ENCODE results near the gene EEFSEC. TPM values are rescaled to one million over a fixed set of nuclear protein-coding genes. Genes with fewer than 3 reads are reported as not detected.

EEFSEC gene
- total RNA-seq, 2 experiments from 2014 or later, result 19.2 to 19.6 TPM

DNA sequence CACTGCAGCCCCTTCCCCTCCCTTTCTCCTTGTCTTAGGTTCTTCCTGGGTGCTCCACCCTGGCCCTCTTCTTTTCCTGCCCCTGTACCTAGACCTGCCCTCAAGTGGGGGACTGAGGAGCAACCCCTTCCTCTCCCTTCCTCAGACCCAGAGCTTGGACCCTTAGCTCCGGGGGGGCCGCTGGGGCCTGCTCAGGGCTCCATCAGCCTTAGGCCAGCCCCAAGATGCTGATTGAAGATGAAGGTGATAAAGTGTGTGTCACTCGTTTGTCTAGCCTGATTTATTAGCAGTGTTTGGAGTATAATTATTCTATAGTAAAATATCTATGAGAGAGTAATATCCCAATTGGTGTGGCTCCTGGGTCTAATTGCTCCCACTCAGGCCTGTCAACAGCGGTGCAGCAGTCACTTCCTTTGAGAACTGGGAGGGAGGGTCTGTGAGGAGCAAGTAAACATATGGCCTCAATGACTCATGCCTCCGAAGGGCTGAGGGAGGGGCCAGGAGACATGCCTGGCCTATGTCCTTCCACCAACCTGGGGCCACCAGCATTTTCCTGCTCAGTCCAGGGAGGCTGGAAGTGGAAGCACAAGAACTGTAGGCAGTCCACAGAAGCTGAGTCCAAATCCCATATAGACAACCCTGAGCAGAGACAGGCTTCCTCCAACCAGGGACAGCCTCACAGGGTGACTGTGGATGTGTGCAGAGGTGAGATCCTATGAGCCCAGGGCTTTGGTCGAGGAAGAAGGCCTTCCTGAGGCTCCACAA is 190.2 kb downstream of the EEFSEC start:
- Mint-ChIP-seq H3K9me3 (no peaks in the 10 kb centered on the region), H3K4me1 (ENCODE audit: low read depth) (peaks cover 1% of the 10 kb centered on the region), H3K27ac (no peak overlapping the region), H3K4me3 (no peak overlapping the region), H3K36me3 (ENCODE audit: low read depth) (peaks cover 3% of the 10 kb centered on the region), H3K27me3 (no peaks in the 10 kb centered on the region)
- DNase-seq (no peak), ATAC-seq (no peak)
- CTCF ChIA-PET, result no interaction called here
- intact Hi-C loops (cut with micrococcal nuclease), result no loop called here
- TF ChIP-seq, protein P1, sequence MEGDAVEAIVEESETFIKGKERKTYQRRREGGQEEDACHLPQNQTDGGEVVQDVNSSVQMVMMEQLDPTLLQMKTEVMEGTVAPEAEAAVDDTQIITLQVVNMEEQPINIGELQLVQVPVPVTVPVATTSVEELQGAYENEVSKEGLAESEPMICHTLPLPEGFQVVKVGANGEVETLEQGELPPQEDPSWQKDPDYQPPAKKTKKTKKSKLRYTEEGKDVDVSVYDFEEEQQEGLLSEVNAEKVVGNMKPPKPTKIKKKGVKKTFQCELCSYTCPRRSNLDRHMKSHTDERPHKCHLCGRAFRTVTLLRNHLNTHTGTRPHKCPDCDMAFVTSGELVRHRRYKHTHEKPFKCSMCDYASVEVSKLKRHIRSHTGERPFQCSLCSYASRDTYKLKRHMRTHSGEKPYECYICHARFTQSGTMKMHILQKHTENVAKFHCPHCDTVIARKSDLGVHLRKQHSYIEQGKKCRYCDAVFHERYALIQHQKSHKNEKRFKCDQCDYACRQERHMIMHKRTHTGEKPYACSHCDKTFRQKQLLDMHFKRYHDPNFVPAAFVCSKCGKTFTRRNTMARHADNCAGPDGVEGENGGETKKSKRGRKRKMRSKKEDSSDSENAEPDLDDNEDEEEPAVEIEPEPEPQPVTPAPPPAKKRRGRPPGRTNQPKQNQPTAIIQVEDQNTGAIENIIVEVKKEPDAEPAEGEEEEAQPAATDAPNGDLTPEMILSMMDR (IDR thresholded peaks at IDR 0.05), result no peak
- POLR2A ChIA-PET, result interaction anchor here (1.2 kb wide), 1 partner anchor 16 kb away, joined by 3 read pairs; no protein-coding TSS in a partner anchor

DNA sequence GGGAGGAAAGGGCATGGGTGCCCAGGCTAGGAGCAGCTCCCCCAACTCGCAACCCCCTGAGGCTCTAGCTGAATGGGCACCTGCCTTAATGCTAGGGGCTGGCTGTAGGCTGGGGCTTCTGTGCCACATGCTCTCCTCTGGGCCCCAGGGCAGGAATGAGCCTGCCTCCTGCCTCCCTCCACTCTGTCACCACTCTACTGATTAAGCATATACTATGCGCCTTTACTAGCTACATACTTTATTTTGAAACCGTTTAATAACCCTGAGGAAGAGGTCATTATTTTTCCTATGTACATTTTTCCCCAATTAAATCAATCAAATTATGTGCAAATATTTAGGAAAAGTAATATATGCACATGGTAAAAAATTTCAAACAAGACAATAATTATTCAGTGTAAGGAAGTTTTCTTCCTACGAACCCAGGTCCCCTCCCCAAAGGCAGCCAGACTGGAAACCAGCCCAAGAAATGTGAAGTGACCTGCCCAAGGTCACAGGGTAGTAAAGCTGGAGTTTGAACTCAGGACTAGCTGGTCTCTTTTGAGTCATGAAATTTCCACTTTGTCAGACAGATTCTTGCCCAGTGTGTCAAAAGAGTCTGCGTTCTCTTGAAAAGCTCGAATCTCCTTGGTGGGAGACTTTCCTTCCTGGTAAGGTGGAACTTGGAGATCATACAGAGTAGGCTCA is 190.9 kb downstream of the EEFSEC start:
- intact Hi-C loops (cut with micrococcal nuclease), result no loop called here
- Mint-ChIP-seq H3K4me3 (no peak overlapping the region), H3K27me3 (no peaks in the 10 kb centered on the region), H3K9me3 (no peaks in the 10 kb centered on the region), H3K27ac (no peak overlapping the region), H3K36me3 (ENCODE audit: low read depth) (peaks cover 3% of the 10 kb centered on the region), H3K4me1 (ENCODE audit: low read depth) (peaks cover 6% of the 10 kb centered on the region)
- no peak for DNase-seq
- no peak for ATAC-seq
- ChIA-PET POLR2A (interaction anchor here (0.8 to 1.2 kb wide), 2 partner anchors 15 to 128 kb away, joined by 3 to 4 read pairs; no protein-coding TSS in a partner anchor), CTCF (no interaction called here)
- TF ChIP-seq, protein P1 (IDR thresholded peaks at IDR 0.05), result no peak

DNA sequence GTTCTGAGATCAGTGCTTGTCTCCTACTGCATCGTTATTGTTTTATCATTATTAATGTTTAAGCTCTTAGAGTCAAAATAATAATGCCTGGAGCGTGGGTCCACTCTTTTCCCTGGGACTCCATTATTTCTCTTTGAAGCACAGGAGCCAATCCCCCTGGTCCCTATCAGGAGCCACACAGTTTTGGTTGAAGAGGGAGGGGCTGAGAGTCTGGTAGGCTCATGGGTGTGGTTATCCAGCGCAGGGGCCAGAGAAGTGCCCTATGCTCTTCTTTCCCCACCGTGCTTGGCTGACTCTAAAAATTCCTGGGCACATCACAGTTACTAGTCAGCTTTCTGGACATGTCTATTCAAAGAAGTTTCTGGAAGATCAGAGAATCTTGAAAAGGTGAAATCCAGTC is 191.9 kb downstream of the EEFSEC start:
- no peak overlapping the region for H3K27ac Mint-ChIP-seq
- H3K9me3 Mint-ChIP-seq, result no peaks in the 10 kb centered on the region
- TF ChIP-seq, protein P1 (IDR thresholded peaks at IDR 0.05), result no peak
- ChIA-PET POLR2A (interaction anchor here (0.8 kb wide), 1 partner anchor 127 kb away, joined by 4 read pairs; no protein-coding TSS in a partner anchor), CTCF (no interaction called here)
- DNase-seq (no peak), ATAC-seq (no peak)
- H3K36me3 Mint-ChIP-seq (ENCODE audit: low read depth), result peaks cover 3% of the 10 kb centered on the region
- no peak overlapping the region for H3K4me3 Mint-ChIP-seq
- H3K27me3 Mint-ChIP-seq, result no peaks in the 10 kb centered on the region
- H3K4me1 Mint-ChIP-seq (ENCODE audit: low read depth), result peaks cover 6% of the 10 kb centered on the region
- intact Hi-C loops (cut with micrococcal nuclease), result no loop called here

DNA sequence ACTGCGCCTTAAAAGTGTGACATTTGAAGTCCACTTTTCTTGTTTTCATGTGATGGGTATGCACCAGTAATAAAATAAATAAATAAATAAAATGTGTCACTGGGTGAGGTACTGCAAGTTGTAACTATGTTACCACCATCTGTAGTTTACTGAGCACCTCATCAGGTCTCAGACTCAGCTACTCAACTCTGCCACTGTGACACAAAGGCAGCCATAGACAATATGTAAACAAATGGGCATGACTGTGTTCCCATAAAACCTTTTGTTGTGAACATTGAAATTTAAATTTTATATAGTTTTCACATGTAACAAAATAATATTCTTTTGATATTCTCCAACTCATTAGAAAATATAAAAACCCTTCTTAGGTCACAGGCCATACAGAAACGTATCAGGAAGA is 193.3 kb downstream of the EEFSEC start:
- TF ChIP-seq, protein P1 (IDR thresholded peaks at IDR 0.05), result no peak
- no peak overlapping the region for H3K4me3 Mint-ChIP-seq
- peaks cover 6% of the 10 kb centered on the region for H3K4me1 Mint-ChIP-seq (ENCODE audit: low read depth)
- DNase-seq (no peak), ATAC-seq (no peak)
- CTCF ChIA-PET, result no interaction called here
- intact Hi-C loops (cut with micrococcal nuclease), result no loop called here
- H3K27ac Mint-ChIP-seq, result no peak overlapping the region
- H3K9me3 Mint-ChIP-seq, result no peaks in the 10 kb centered on the region
- H3K27me3 Mint-ChIP-seq, result no peaks in the 10 kb centered on the region
- peaks cover 4% of the 10 kb centered on the region for H3K36me3 Mint-ChIP-seq (ENCODE audit: low read depth)
- POLR2A ChIA-PET, result interaction anchor here (0.5 kb wide), 1 partner anchor 44 kb away, joined by 3 read pairs; no protein-coding TSS in a partner anchor

DNA sequence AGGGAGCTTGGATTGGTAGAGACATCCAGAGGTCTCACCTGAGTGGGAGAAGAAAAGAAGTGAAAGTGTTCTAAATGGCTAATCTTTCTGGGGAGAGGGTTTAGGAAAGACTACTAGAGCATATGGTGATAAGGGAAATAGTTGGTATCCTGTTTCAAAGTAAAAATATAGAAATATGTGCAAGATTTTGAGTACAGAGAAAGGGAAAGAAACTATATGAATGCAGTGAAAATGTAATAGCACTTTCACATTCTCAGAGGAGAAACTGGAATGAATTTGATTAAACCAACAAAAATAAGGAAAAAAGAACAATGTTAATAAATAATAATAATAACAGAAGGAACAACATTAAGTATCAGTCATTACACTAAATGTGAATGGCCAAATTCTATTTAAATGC is 194.0 kb downstream of the EEFSEC start:
- no peak overlapping the region for H3K4me3 Mint-ChIP-seq
- H3K9me3 Mint-ChIP-seq, result no peaks in the 10 kb centered on the region
- H3K27me3 Mint-ChIP-seq, result no peaks in the 10 kb centered on the region
- DNase-seq (no peak), ATAC-seq (no peak)
- peaks cover 4% of the 10 kb centered on the region for H3K36me3 Mint-ChIP-seq (ENCODE audit: low read depth)
- POLR2A ChIA-PET, result no interaction called here
- CTCF ChIA-PET, result no interaction called here
- intact Hi-C loops (cut with micrococcal nuclease), result no loop called here
- TF ChIP-seq, protein P1 (IDR thresholded peaks at IDR 0.05), result no peak
- H3K4me1 Mint-ChIP-seq (ENCODE audit: low read depth), result peaks cover 6% of the 10 kb centered on the region
- H3K27ac Mint-ChIP-seq, result no peak overlapping the region
